Right hindlimb (tissue), 1 donor: ENCODE measurements around the gene HAP1.
"Not testable (repeated sequence)": the region's sequence is repeated elsewhere in the genome, so short reads cannot be mapped to it uniquely, and the experiment has no call there.

Experiments used
- DNase-seq: peaks from one replicate; pipeline ENCODE4 v3.0.0-alpha.2; 2018

Gene HAP1

DNA sequence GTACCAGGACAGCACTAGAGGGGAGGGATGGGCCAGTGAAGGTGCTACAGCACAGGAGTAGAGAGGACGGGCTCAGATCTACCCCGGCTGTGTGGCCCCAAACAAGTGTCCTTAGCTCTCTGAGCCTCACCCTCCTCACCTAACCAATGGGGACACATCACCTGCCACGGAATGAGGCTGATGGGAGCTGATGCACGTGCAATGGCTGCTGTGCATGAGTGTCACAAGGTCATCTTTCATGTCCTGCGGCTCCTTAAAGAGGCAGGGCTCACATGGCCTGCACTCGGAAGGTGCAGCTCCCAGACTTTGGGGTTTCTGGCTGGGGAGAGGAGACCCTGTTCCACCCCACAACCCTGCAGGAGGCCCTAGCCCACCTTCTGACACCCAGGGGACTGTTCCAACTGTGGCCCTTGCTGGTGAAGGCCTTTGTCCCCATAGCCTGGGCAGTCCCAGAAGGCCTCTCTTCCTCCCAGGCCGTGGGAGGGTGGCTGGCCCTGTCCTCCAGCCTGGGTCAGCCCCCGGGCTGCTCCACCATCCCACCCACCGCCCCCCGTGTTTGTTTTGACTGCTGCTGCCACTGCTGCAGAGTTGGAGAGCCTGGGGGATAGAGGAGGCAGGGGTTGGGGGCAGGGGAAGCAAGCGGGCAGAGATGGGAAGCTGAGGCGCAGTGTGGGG lies 10.5 kb downstream of the HAP1 start:
- no peak for DNase-seq

DNA sequence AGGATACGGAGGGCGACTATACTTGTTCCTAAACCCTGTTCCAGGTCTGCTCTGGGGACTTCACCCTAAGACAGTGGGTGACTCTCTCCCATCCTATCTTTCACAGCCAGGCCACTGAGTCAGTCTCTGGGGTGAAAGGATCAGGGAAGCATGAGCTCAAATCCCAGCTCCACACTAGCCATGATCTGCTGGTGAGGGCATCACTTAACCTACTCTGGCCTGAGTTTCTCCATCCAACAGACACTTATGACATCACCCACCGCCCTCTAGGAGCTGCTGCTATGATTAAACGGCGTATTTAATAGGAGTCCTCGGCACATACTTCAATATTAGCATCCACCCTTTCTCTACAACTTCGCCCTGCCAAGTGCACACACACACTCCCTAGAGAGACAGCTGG lies 12.2 kb downstream of the HAP1 start:
- DNase-seq, result no peak

DNA sequence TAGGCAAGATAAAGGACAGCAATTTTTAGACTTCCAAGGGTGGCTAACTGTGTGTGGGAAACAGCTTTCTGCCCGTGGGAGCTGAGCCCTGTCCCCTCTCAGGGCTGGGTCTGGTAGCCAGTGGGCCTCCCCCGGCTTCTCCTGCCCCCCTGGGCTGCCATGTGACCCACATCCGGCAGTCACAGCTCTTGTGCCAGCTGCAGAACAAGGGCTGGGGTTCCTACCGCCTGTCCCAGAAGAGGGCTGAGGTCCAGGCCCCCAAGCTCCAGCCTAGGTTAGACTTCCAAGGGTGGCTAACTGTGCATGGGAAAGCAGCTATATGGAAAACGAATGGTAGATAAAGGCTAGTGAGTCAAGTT lies 16.2 kb downstream of the HAP1 start:
- DNase-seq, result no peak

GRCh38 chr17:41717408-41718286 lies 16.8 kb downstream of the HAP1 start:
- no peak for DNase-seq

DNA sequence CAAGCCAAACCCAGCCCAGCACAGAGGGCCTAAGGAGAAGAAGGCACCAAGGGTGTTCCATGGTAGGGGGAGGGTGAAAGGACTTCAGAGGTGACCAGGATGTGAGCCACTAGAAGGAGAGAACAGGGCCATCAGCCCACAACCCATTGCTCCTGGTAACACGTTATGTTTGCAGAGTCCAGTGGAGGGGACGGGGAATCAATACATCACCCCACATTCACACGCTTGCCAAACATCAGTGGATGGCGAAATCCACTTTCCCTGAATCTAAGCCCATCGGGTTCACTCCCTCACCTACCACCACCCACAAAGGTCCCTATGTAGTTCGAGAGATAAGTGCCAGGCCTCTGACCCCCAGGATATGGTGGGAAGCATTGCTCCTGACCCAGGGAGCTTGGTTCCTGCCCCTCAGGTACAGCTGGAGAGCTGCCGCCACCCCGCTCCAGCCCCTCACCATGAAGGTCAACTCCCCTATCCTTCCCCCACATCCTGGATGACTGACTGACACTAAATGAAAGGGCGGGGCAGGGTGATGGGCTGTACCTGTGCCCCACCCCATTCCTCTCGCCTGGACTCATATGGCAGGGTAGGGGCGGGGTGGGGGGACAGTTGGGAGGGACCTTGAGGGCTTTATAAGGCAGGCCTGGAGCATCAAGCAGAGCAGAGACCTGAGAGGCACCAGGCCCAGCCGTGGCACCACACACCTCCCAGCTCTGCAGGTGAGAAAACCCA lies 22.6 kb downstream of the HAP1 start, which contains the start of gene GAST:
TSS of gene GAST (plus strand) at position 663 of the 732 bp plus-strand sequence. CDS start 3,106 bp downstream, outside the sequence.
- no peak for DNase-seq

DNA sequence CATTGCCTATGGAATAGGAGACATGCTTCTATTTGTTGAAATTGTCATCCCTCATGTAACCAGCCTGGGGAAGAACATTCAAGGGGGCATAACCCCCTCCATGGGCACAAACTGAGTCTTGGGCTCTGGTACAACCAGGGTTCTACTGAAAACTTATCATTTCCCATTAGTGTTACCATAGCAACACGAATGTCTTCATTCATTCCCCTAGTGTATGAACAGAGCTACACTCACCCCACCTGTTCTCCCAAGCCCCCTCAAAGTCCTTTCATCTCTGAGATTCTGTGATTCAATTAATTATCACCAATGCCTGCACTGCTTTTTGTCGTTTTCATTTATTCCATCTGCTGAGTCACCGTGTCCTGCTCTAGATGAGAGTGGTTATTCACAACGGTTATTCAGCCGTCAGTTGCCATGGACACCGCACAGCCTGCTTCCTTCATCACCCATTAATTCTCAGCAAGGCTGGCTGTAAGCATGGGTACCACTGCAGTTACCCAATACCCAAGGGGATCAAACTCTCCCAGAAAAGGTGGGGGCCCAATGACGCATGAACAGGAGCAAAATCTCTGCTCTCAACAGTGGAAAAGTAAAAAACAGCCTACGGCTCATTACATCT lies 23.9 kb downstream of the HAP1 start:
- no peak for DNase-seq

- no peak for DNase-seq
Measured at GRCh38 chr17:41707803-41708669, 26.4 kb downstream of the HAP1 start.

GRCh38 chr17:41705271-41705991 lies 29.0 kb downstream of the HAP1 start:
- DNase-seq, result no peak

DNA sequence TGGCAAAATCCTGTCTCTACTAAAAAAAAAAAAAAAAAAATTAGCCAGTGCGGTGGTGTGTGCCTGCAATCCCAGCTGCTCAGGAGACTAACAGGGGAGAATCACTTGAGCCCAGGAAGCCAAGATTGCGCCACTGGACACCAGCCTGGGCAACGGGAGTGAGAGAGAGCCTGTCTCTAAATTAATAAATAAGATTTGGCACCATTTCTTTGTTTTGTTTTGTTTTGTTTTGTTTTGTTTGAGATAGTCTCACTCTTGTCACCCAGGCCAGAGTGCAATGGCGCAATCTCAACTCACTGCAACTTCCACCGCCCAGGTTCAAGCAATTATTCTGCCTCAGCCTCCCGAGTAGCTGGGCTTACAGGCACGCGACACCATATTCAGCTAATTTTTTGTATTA lies 31.7 kb downstream of the HAP1 start:
- no peak for DNase-seq

DNA sequence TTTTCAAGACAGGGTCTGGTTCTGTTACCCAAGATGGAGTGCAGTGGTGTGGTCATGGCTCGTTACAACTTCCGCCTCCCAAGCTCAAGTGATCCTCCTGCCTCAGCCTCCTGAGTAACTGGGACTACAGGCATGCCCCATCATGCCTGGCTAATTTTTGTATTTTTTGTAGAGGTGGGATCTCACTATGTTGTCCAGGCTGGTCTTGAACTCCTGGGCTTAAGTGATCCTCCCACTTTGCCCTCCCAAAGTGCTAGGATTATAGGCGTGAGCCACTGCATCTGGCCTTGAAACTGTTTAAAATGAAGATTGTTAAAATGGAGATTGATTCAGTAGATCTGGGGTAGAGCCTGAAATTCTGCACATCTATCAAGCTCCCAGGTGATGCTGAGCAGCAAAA lies 33.6 kb downstream of the HAP1 start:
- DNase-seq, result not testable (repeated sequence)

- peak; percentile 57 for DNase-seq
Measured at GRCh38 chr17:41697122-41697962, 37.1 kb downstream of the HAP1 start.

- DNase-seq, result peak; percentile 65
Measured at GRCh38 chr17:41695954-41696757, 38.3 kb downstream of the HAP1 start.

GRCh38 chr17:41695134-41695661 lies 39.2 kb downstream of the HAP1 start:
- no peak for DNase-seq

DNA sequence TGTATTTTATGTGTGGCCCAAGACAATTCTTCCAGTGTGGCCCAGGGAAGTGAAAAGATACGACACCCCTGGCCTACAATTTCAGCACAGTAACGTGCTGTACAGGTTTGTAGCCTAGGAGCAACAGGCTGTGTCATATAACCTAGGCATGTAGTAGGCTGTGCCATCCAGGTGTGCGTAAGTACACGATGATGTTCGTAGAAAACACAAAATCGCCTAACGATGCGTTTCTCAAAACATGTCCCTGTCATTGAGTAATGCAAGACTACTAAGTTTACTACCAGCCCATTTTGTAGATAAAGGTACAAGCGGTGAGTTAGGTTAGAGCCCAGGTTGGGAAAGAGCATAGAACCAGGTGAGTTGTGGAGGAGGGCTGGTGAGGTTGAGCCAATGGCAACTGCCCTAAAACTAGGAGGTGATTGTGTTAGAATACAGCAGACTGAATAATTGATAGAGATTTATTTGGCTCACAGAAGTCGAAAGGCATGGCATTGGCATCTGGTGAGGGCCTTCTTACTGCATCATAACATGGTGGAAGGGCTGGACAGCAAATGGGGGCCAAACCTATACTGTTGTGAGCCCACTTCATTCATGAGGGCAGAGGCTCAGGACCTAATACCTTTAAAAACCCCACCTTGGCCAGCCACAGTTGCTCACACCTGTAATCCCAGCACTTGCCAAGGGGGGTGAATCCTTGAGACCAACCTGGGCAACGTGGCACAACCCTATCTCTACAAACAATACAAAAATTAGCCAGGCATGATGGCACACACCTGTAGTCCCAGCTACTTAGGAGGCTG lies 41.5 kb downstream of the HAP1 start:
- DNase-seq, result no peak

- no peak for DNase-seq
Measured at GRCh38 chr17:41691031-41691777, 43.2 kb downstream of the HAP1 start.

GRCh38 chr17:41690497-41690896 lies 43.9 kb downstream of the HAP1 start:
- no peak for DNase-seq

GRCh38 chr17:41689497-41690299 lies 44.7 kb downstream of the HAP1 start:
- DNase-seq, result no peak
